Suprapubic skin (tissue), 4 donors: Measurements from ENCODE around the gene COL7A1. TPM values are rescaled to one million over a fixed set of nuclear protein-coding genes. Genes with fewer than 3 reads are reported as not detected.

Experiments used
- DNase-seq, 2 donors: peaks; one replicate each; pipeline ENCODE4 v3.0.0-alpha.2; 2019; ENCODE audit warnings: low spot score in 2 of 2
- H3K27ac ChIP-seq: fragments of 200-600 bp; sonication (generic); one replicate; pipeline ENCODE4 v1.5.1; 2019
- H3K27me3 ChIP-seq: fragments of 200-600 bp; sonication (generic); one replicate; pipeline ENCODE4 v1.5.1; 2019
- H3K36me3 ChIP-seq: fragments of 200-600 bp; sonication (generic); one replicate; pipeline ENCODE4 v1.5.1; 2019
- H3K4me1 ChIP-seq: fragments of 200-600 bp; sonication (generic); one replicate; pipeline ENCODE4 v1.5.1; 2019
- H3K4me3 ChIP-seq: fragments of 200-600 bp; sonication (generic); one replicate; pipeline ENCODE4 v1.5.1; 2019; ENCODE audit warnings: mild to moderate bottlenecking
- H3K9me3 ChIP-seq: fragments of 200-600 bp; sonication (generic); one replicate; pipeline ENCODE4 v1.5.1; 2019
- CTCF ChIP-seq, 2 donors: fragments of 200-600 bp in 1 of 2; fragments of 450-650 bp in 1 of 2; sonication (generic) in 1 of 2; IDR thresholded peaks; one replicate each; pipeline ENCODE4 v1.5.1; 2016 to 2019; ENCODE audit warnings: antibody characterized with exemption in 2 of 2, mild to moderate bottlenecking in 1 of 2, moderate library complexity in 1 of 2
- EP300 ChIP-seq: sonication (generic); formaldehyde crosslinking; IDR thresholded peaks from one replicate; pipeline ENCODE4 v1.6.1; 2017; ENCODE audit warnings: antibody characterized with exemption
- POLR2A ChIP-seq, 2 donors: fragments of 450-650 bp; IDR thresholded peaks; one replicate each; pipeline ENCODE4 v1.6.1; 2017; ENCODE audit warnings: antibody characterized with exemption in 2 of 2, mild to moderate bottlenecking in 2 of 2, moderate library complexity in 2 of 2
- POLR2AphosphoS5 ChIP-seq, 3 donors: sonication (generic); formaldehyde crosslinking; IDR thresholded peaks; one replicate each; pipeline ENCODE4 v1.6.1; 2017; ENCODE audit warnings: antibody characterized with exemption in 3 of 3
- WGBS: methylation state at CpG from one replicate; pipeline ENCODE4 v1.1.5; 2018; 5-methylcytosine and 5-hydroxymethylcytosine counted together
- total RNA-seq, 4 donors: library from RNA; depleted of rRNA; stranded (reverse); fragments of >200 nt; gene quantifications; one replicate each; pipeline ENCODE4 v1.1.0, GENCODE V29; 2016

COL7A1 gene
- total RNA-seq, 4 donors from 2014 or later: 287 to 596 (median 348) TPM

- Histone ChIP-seq H3K36me3 (peaks cover 29% of the 10 kb centered on the region), H3K27me3 (no peaks in the 10 kb centered on the region), H3K4me3 (no peak overlapping the region), H3K9me3 (no peaks in the 10 kb centered on the region), H3K4me1 (peaks cover 86% of the 10 kb centered on the region), H3K27ac (peak overlapping the region; percentile 90)
- DNase-seq: no peak
- WGBS: 74% methylated on average over 5 of the region's 5 CpGs
- TF ChIP-seq POLR2AphosphoS5 (IDR thresholded peaks at IDR 0.05) (no peak), POLR2A (IDR thresholded peaks at IDR 0.05) (no peak), CTCF (IDR thresholded peaks at IDR 0.05) (no peak), EP300 (no peak)
Observed at GRCh38 chr3:48596157-48596556, 1.0 kb upstream of the COL7A1 start.

- no peaks in the 10 kb centered on the region for H3K27me3 ChIP-seq
- WGBS: 20% methylated on average over 8 of the region's 10 CpGs
- H3K4me1 ChIP-seq: peaks cover 85% of the 10 kb centered on the region
- no peak for TF ChIP-seq CTCF (IDR thresholded peaks at IDR 0.05)
- peak in 1 of 3 donors; percentile 10 for TF ChIP-seq POLR2AphosphoS5 (IDR thresholded peaks at IDR 0.05)
- TF ChIP-seq POLR2A (IDR thresholded peaks at IDR 0.05): no peak
- peaks cover 27% of the 10 kb centered on the region for H3K36me3 ChIP-seq
- DNase-seq: no peak
- H3K4me3 ChIP-seq: peak overlapping the region; percentile 55
- H3K27ac ChIP-seq: peak overlapping the region; percentile 90
- no peaks in the 10 kb centered on the region for H3K9me3 ChIP-seq
Observed at GRCh38 chr3:48595526-48596121, 495 bp upstream of the COL7A1 start.

GRCh38 chr3:48594417-48595049 is 596 bp downstream of the COL7A1 start:
- peak overlapping the region; percentile 79 for H3K27ac ChIP-seq
- H3K4me1 ChIP-seq: peaks cover 74% of the 10 kb centered on the region
- peak overlapping the region; percentile 55 for H3K4me3 ChIP-seq
- no peak for DNase-seq
- no peak for TF ChIP-seq POLR2A (IDR thresholded peaks at IDR 0.05)
- no peak for TF ChIP-seq POLR2AphosphoS5 (IDR thresholded peaks at IDR 0.05)
- no peak for TF ChIP-seq CTCF (IDR thresholded peaks at IDR 0.05)
- TF ChIP-seq EP300: no peak
- no peaks in the 10 kb centered on the region for H3K9me3 ChIP-seq
- WGBS: 31% methylated on average over 34 of the region's 39 CpGs
- H3K36me3 ChIP-seq: peaks cover 23% of the 10 kb centered on the region
- H3K27me3 ChIP-seq: no peaks in the 10 kb centered on the region

GRCh38 chr3:48593337-48593736 is 1.8 kb downstream of the COL7A1 start:
- H3K27me3 ChIP-seq: no peaks in the 10 kb centered on the region
- H3K4me3 ChIP-seq: peak overlapping the region; percentile 55
- 66% methylated on average over 6 of the region's 9 CpGs for WGBS
- H3K9me3 ChIP-seq: no peaks in the 10 kb centered on the region
- no peak overlapping the region for H3K27ac ChIP-seq
- H3K36me3 ChIP-seq: peaks cover 26% of the 10 kb centered on the region
- TF ChIP-seq POLR2AphosphoS5 (IDR thresholded peaks at IDR 0.05) (no peak), EP300 (no peak), POLR2A (IDR thresholded peaks at IDR 0.05) (no peak), CTCF (IDR thresholded peaks at IDR 0.05) (no peak)
- peaks cover 62% of the 10 kb centered on the region for H3K4me1 ChIP-seq
- no peak for DNase-seq

- no peak overlapping the region for H3K4me3 ChIP-seq
- H3K9me3 ChIP-seq: no peaks in the 10 kb centered on the region
- 78% methylated on average over 11 of the region's 21 CpGs for WGBS
- H3K27ac ChIP-seq: no peak overlapping the region
- no peak for TF ChIP-seq CTCF (IDR thresholded peaks at IDR 0.05)
- TF ChIP-seq POLR2A (IDR thresholded peaks at IDR 0.05): no peak
- TF ChIP-seq POLR2AphosphoS5 (IDR thresholded peaks at IDR 0.05): no peak
- no peak for TF ChIP-seq EP300
- H3K36me3 ChIP-seq: peaks cover 32% of the 10 kb centered on the region
- peaks cover 55% of the 10 kb centered on the region for H3K4me1 ChIP-seq
- no peak for DNase-seq
- H3K27me3 ChIP-seq: no peaks in the 10 kb centered on the region
Observed at GRCh38 chr3:48592519-48593087, 2.5 kb downstream of the COL7A1 start.
